Suprapubic skin (tissue), 4 donors: Measurements from ENCODE around the gene DPYD. TPM values are rescaled to one million over a fixed set of nuclear protein-coding genes. Genes with fewer than 3 reads are reported as not detected.

Source experiments
- DNase-seq, 2 donors: peaks; one replicate each; pipeline ENCODE4 v3.0.0-alpha.2; 2019; ENCODE audit warnings: low spot score in 2 of 2
- H3K27ac ChIP-seq: fragments of 200-600 bp; sonication (generic); one replicate; pipeline ENCODE4 v1.5.1; 2019
- H3K27me3 ChIP-seq: fragments of 200-600 bp; sonication (generic); one replicate; pipeline ENCODE4 v1.5.1; 2019
- H3K36me3 ChIP-seq: fragments of 200-600 bp; sonication (generic); one replicate; pipeline ENCODE4 v1.5.1; 2019
- H3K4me1 ChIP-seq: fragments of 200-600 bp; sonication (generic); one replicate; pipeline ENCODE4 v1.5.1; 2019
- H3K4me3 ChIP-seq: fragments of 200-600 bp; sonication (generic); one replicate; pipeline ENCODE4 v1.5.1; 2019; ENCODE audit warnings: mild to moderate bottlenecking
- H3K9me3 ChIP-seq: fragments of 200-600 bp; sonication (generic); one replicate; pipeline ENCODE4 v1.5.1; 2019
- EP300 ChIP-seq: sonication (generic); formaldehyde crosslinking; IDR thresholded peaks from one replicate; pipeline ENCODE4 v1.6.1; 2017; ENCODE audit warnings: antibody characterized with exemption
- POLR2A ChIP-seq, 2 donors: fragments of 450-650 bp; IDR thresholded peaks; one replicate each; pipeline ENCODE4 v1.6.1; 2017; ENCODE audit warnings: antibody characterized with exemption in 2 of 2, mild to moderate bottlenecking in 2 of 2, moderate library complexity in 2 of 2
- POLR2AphosphoS5 ChIP-seq, 3 donors: sonication (generic); formaldehyde crosslinking; IDR thresholded peaks; one replicate each; pipeline ENCODE4 v1.6.1; 2017; ENCODE audit warnings: antibody characterized with exemption in 3 of 3
- WGBS: methylation state at CpG from one replicate; pipeline ENCODE4 v1.1.5; 2018; 5-methylcytosine and 5-hydroxymethylcytosine counted together
- total RNA-seq, 4 donors: library from RNA; depleted of rRNA; stranded (reverse); fragments of >200 nt; gene quantifications; one replicate each; pipeline ENCODE4 v1.1.0, GENCODE V29; 2016
- TF ChIP-seq, protein P1 (sequence below), 2 donors: fragments of 200-600 bp in 1 of 2; fragments of 450-650 bp in 1 of 2; sonication (generic) in 1 of 2; IDR thresholded peaks; one replicate each; pipeline ENCODE4 v1.5.1; 2016 to 2019; ENCODE audit warnings: antibody characterized with exemption in 2 of 2, mild to moderate bottlenecking in 1 of 2, moderate library complexity in 1 of 2

The DPYD gene
- total RNA-seq, 4 donors from 2014 or later = 10.1 to 31.9 (median 11.6) TPM

DNA sequence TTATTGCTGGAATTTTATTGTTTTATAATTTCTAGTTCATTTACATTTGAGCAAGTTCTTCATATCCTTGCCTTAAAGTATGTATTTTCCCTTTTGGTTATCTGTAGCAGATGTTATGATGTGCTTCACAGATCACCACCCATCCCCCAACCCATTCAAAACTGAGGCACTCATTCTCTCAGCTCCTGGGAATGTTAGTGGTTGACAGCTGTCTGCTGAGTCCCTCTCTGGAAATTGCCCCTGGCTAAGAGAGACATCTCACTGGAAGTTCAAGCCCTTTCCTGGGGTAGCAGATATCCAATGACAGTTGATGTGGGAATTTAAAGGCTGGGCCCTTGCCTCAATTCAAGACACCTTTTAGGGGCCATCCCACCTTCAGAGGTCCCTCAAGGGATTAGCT is 4.3 kb upstream of the DPYD start:
- H3K36me3 ChIP-seq = no peaks in the 10 kb centered on the region
- H3K27ac ChIP-seq = no peak overlapping the region
- TF ChIP-seq, protein P1, sequence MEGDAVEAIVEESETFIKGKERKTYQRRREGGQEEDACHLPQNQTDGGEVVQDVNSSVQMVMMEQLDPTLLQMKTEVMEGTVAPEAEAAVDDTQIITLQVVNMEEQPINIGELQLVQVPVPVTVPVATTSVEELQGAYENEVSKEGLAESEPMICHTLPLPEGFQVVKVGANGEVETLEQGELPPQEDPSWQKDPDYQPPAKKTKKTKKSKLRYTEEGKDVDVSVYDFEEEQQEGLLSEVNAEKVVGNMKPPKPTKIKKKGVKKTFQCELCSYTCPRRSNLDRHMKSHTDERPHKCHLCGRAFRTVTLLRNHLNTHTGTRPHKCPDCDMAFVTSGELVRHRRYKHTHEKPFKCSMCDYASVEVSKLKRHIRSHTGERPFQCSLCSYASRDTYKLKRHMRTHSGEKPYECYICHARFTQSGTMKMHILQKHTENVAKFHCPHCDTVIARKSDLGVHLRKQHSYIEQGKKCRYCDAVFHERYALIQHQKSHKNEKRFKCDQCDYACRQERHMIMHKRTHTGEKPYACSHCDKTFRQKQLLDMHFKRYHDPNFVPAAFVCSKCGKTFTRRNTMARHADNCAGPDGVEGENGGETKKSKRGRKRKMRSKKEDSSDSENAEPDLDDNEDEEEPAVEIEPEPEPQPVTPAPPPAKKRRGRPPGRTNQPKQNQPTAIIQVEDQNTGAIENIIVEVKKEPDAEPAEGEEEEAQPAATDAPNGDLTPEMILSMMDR (IDR thresholded peaks at IDR 0.05) = no peak
- TF ChIP-seq POLR2A (IDR thresholded peaks at IDR 0.05) = no peak
- TF ChIP-seq POLR2AphosphoS5 (IDR thresholded peaks at IDR 0.05) = no peak
- H3K9me3 ChIP-seq = no peaks in the 10 kb centered on the region
- H3K4me3 ChIP-seq = no peak overlapping the region
- peaks cover 8% of the 10 kb centered on the region for H3K4me1 ChIP-seq
- no peaks in the 10 kb centered on the region for H3K27me3 ChIP-seq
- no peak for DNase-seq

DNA sequence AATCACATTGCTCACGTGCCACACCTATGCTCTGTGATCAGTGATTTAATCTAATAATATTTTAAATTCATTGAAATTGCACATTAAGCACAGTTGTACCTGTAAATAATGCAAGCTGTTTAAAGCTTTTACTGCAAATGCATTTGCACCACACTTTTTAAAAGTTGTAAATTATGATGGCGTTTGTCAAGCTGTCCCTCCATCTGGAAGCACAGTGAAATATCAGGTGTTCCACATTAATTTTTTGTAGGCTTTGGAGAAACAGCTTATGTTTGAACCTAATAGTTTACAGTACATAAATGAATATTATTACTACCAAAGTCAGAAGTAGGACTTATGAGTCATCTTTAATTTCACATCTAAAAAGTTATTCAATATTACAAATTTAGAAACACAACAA is 3.0 kb upstream of the DPYD start:
- 86% methylated on average over 2 of the region's 2 CpGs for WGBS
- no peak for DNase-seq
- H3K36me3 ChIP-seq = no peaks in the 10 kb centered on the region
- TF ChIP-seq, protein P1 (IDR thresholded peaks at IDR 0.05) = no peak
- TF ChIP-seq EP300 (no peak), POLR2A (IDR thresholded peaks at IDR 0.05) (no peak), POLR2AphosphoS5 (IDR thresholded peaks at IDR 0.05) (no peak)
- peaks cover 15% of the 10 kb centered on the region for H3K4me1 ChIP-seq
- no peak overlapping the region for H3K27ac ChIP-seq
- H3K9me3 ChIP-seq = no peaks in the 10 kb centered on the region
- H3K4me3 ChIP-seq = no peak overlapping the region
- no peaks in the 10 kb centered on the region for H3K27me3 ChIP-seq

DNA sequence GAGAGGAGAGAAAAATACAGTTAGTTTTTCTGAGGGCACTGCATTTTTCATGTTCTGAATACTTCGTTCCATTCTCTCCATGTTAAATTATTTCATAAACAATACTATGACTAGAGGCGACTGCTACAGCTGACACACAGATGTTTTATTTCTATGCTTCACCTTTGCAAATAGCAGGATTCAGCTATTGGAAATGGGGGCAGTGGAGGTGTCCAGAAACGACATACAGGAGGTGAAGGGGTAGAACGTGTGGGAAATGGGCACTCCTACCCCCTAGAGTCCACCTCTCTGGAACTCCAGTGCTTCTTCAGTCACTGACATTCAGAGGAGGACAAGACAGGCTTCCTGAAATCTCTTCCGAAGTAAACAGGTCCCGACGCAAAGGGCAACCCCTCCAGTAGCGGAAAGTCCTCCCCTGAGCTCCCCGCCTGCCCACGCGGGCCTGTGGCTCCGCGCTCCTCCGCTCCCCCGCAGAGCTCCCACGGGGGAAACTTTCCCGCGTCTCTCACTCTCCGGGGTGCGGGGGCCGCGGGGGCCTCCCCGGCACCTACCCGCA is 480 bp downstream of the DPYD start:
- Histone ChIP-seq H3K4me1 (peaks cover 21% of the 10 kb centered on the region), H3K27ac (peak overlapping the region; percentile 93), H3K9me3 (no peaks in the 10 kb centered on the region), H3K27me3 (no peaks in the 10 kb centered on the region), H3K36me3 (no peaks in the 10 kb centered on the region), H3K4me3 (peak overlapping the region; percentile 90)
- DNase-seq = no peak
- WGBS = 2% methylated on average over 20 of the region's 24 CpGs
- TF ChIP-seq EP300 (no peak), POLR2AphosphoS5 (IDR thresholded peaks at IDR 0.05) (no peak), POLR2A (IDR thresholded peaks at IDR 0.05) (no peak)
- TF ChIP-seq, protein P1 (IDR thresholded peaks at IDR 0.05) = no peak

DNA sequence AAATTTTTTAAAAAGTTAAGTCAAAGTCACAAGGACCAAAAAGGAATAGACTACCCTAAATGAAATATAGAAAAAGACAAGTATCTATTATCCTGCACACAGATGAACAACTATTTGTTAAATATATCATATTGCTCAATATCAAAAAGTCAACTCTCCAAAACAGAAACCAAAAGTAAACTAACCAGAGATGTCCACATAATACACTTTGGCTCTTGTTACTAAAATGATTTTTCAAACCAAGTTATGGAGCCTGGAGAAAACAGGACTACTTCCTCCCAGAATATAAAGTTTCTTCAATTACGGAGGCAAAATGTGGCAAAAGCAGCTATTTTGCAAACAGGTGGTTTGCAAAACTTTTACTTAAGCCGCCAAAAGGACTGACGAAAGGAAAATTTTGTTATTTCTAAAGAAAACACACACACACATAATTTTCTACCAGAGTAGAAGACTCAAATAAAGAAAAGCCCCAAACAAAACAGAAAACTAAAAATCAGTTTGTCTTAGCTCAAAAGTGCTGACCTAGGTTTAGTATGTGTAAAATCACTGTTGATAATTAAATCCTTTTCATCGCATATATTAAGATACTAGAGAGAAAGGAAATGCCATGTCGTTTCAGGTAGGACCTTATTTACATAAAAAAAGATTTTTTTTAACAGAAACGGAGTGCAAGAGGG is 1.1 kb downstream of the DPYD start:
- Histone ChIP-seq H3K4me1 (peaks cover 21% of the 10 kb centered on the region), H3K4me3 (peak overlapping the region; percentile 90), H3K36me3 (no peaks in the 10 kb centered on the region), H3K27ac (peak overlapping the region; percentile 93), H3K9me3 (no peaks in the 10 kb centered on the region), H3K27me3 (no peaks in the 10 kb centered on the region)
- 11% methylated on average over 6 of the region's 6 CpGs for WGBS
- no peak for DNase-seq
- no peak for TF ChIP-seq POLR2A (IDR thresholded peaks at IDR 0.05)

DNA sequence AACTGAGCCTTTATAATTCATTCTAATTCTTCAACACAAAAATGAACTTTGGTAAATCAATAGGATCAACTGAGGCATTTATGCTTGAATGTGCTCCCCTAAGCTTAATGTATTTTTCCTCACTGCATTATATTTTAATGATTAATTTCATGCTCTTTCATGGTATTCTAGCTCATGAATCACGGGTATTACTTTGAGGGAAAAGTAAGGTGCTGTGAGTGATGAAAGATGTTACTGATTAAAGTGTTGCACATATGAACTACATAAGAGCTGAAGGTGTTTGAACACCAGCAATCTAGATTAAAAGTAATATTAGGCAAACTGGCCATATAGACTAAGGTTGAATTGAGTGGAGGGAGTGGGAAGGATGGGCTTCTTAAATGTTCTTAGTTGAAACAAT is 1.9 kb downstream of the DPYD start:
- 47% methylated on average over 1 of the region's 1 CpG for WGBS
- H3K36me3 ChIP-seq = no peaks in the 10 kb centered on the region

More for the DNA sequence above, 1.9 kb downstream of the DPYD start:
- peaks cover 21% of the 10 kb centered on the region for H3K4me1 ChIP-seq
- no peak for TF ChIP-seq EP300
- TF ChIP-seq POLR2A (IDR thresholded peaks at IDR 0.05) = no peak
- TF ChIP-seq POLR2AphosphoS5 (IDR thresholded peaks at IDR 0.05) = no peak
- TF ChIP-seq, protein P1 (IDR thresholded peaks at IDR 0.05) = no peak
- no peaks in the 10 kb centered on the region for H3K9me3 ChIP-seq
- DNase-seq = no peak
- H3K27me3 ChIP-seq = no peaks in the 10 kb centered on the region
- H3K4me3 ChIP-seq = peak overlapping the region; percentile 90
- H3K27ac ChIP-seq = no peak overlapping the region
